GM06990 (cell line): Measurements from ENCODE around the gene PIEZO1.

Experiments
- DNase-seq: peaks from one replicate; pipeline ENCODE4 v3.0.0-alpha.2; 2011; ENCODE audit not compliant: insufficient read length; ENCODE audit errors: extremely low read depth
- H3K27me3 ChIP-seq: replicated peaks from 2 replicates; pipeline ENCODE4 v1.6.0; 2011; ENCODE audit warnings: low read length; ENCODE audit not compliant: control insufficient read depth, insufficient read depth
- H3K36me3 ChIP-seq: 2 replicates; pipeline ENCODE4 v1.5.1; 2011; ENCODE audit warnings: low read length; ENCODE audit not compliant: control insufficient read depth, insufficient read depth
- H3K4me3 ChIP-seq: replicated peaks from 2 replicates; pipeline ENCODE4 v1.5.1; 2011; ENCODE audit warnings: low read depth, mild to moderate bottlenecking, control low read depth, low read length
- TF ChIP-seq, protein P1 (sequence below): IDR thresholded peaks from 2 replicates; pipeline ENCODE4 v1.5.1; 2011; ENCODE audit warnings: low read length, control low read depth, mild to moderate bottlenecking, inconsistent platforms; ENCODE audit not compliant: insufficient read depth, poor library complexity, severe bottlenecking

Gene PIEZO1

DNA sequence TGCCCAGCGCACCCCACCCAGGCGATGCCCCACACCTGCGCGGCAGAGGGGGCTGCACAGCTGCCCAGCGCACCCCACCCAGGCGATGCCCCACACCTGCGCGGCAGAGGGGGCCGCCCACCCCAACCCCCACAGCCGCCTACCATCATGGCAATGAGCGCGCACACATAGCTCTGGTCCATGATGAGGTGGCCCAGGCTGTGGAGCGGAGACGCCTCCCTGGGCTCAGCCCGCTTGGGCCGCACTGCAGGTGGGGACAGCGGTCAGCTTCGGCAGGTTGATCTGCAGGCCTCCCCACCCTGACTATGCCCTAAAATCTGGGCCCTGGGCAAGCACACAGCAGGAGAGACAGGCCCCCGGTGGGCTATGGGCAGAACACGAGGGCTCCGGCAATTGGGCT, 48.5 kb downstream of the PIEZO1 start:
- Histone ChIP-seq H3K36me3 (peaks cover 41% of the 10 kb centered on the region), H3K27me3 (no peaks in the 10 kb centered on the region), H3K4me3 (no peak overlapping the region)
- TF ChIP-seq, protein P1, sequence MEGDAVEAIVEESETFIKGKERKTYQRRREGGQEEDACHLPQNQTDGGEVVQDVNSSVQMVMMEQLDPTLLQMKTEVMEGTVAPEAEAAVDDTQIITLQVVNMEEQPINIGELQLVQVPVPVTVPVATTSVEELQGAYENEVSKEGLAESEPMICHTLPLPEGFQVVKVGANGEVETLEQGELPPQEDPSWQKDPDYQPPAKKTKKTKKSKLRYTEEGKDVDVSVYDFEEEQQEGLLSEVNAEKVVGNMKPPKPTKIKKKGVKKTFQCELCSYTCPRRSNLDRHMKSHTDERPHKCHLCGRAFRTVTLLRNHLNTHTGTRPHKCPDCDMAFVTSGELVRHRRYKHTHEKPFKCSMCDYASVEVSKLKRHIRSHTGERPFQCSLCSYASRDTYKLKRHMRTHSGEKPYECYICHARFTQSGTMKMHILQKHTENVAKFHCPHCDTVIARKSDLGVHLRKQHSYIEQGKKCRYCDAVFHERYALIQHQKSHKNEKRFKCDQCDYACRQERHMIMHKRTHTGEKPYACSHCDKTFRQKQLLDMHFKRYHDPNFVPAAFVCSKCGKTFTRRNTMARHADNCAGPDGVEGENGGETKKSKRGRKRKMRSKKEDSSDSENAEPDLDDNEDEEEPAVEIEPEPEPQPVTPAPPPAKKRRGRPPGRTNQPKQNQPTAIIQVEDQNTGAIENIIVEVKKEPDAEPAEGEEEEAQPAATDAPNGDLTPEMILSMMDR: no peak
- no peak for DNase-seq

DNA sequence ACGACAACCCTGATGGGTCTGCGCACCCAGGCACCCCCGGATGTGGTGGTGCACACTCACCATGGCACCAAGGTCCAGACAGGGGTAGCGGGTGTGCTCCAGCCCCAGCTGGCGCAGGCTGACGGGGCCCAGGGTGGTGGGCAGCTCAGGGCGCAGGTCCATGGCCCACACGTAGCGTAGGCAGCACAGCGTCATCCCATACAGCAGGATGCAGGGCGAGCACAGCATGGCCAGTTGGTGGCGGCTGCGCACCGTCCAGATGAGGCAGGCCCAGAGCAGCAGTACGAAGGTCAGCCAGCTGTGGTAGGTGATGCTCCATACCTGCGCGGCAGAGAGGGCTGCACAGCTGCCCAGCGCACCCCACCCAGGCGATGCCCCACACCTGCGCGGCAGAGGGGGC, 48.9 kb downstream of the PIEZO1 start:
- H3K4me3 ChIP-seq: no peak overlapping the region
- no peak for DNase-seq
- no peaks in the 10 kb centered on the region for H3K27me3 ChIP-seq
- TF ChIP-seq, protein P1: no peak
- H3K36me3 ChIP-seq: peaks cover 45% of the 10 kb centered on the region

DNA sequence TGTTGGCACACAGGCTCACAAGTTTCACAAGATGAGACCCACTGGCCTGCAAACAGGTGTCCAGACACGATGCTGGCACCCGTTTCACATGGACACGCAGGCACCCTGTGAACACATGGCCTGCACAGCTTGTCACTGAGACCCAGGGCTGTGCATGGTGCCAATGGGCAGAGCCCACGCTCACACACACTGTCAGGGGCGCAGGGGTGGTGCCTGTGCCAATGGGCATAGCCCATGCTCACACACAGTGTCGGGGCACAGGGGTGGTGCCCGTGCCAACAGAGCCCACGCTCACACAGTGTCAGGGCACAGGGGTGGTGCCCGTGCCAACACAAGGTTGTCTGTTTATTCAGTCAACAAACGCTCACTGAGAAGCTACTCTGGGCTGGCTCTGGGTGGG, 49.4 kb downstream of the PIEZO1 start:
- H3K36me3 ChIP-seq: peaks cover 46% of the 10 kb centered on the region
- no peak overlapping the region for H3K4me3 ChIP-seq
- no peak for DNase-seq
- no peaks in the 10 kb centered on the region for H3K27me3 ChIP-seq
- TF ChIP-seq, protein P1: no peak

DNA sequence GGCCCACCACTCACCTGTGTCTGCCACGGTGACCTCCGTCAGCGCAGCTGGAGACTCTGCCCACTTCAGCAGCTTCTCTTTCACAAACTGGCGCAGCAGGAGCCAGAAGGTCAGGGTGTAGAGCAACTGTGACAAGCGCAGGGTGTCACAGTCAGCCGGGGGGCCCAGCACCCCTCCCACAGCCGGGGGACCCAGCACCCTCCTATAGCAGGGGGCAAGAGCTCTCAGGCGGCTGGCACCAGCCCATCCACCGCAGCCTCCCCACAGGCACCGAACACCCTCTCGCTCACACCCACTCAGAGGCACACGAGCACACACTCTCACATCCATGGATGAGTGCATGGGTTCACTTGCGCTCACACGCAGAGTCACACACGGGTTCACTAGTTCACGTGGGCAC, 49.9 kb downstream of the PIEZO1 start:
- H3K4me3 ChIP-seq: no peak overlapping the region
- TF ChIP-seq, protein P1: no peak
- DNase-seq: no peak
- H3K36me3 ChIP-seq: peaks cover 43% of the 10 kb centered on the region
- H3K27me3 ChIP-seq: no peaks in the 10 kb centered on the region

DNA sequence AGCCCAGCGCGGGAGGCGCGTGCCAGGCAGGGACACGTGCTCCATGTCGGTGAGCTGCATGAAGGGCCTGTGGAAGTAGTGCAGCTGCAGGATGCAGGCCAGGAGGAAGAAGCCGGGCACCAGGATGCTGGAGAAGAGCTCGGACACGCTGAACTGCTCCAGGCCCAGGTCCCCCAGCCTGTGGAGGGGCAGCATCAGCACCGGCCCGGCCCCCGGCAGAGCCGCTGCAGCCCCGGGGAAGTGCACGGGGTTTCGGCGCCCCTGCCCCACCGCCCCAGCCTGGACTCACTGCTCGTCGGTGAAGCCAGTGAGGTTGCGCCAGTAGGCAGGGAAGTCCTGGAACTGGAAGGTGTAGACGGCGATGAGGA, 50.7 kb downstream of the PIEZO1 start:
- Histone ChIP-seq H3K27me3 (no peaks in the 10 kb centered on the region), H3K36me3 (peaks cover 43% of the 10 kb centered on the region), H3K4me3 (no peak overlapping the region)
- TF ChIP-seq, protein P1: no peak
- DNase-seq: no peak

DNA sequence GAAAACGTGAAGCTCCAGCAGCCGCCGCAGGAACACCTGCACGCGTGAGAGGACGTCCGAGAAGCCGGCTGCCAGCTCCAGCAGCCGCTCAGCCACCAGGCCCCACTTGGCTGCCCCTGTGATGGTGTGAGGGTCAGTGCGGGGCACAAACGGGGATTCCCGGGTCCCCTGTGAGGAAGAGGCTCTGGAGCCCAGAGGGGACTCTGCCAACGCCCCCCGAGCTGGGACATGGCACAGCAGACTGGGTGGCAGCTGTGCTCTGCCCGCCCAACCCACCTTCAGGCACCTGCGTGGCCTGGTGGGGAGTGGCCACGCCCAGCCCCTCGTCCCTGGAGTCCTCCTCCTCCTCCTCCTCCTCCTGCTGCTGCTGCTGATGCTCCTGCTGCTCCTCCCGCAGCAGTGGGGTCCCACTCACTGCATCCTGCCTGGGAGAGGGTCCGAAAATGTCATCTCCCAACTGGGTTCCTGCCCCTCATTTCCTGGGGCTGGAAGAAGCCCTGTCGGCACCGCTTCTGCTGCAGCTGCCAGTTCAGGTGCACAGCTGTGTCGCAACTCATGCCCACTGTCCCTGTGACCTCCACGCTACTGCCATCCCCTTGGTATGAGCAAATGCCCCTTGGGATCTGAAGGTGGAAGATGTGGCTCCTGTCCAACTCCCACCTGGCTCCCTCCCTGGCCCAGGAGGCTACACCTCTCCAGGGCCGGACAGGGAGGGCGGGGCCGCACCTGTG, 51.2 kb downstream of the PIEZO1 start:
- Histone ChIP-seq H3K36me3 (peaks cover 43% of the 10 kb centered on the region), H3K27me3 (no peaks in the 10 kb centered on the region), H3K4me3 (no peak overlapping the region)
- TF ChIP-seq, protein P1: no peak
- DNase-seq: no peak
